NT2/D1 (cell line): ENCODE data around the gene LOX.

ENCODE experiments used
- SUZ12 ChIP-seq: IDR thresholded peaks from 2 replicates; pipeline ENCODE4 v1.6.1; 2011; ENCODE audit not compliant: insufficient read length, insufficient read depth; ENCODE audit errors: extremely low read depth
- YY1 ChIP-seq: IDR thresholded peaks from 2 replicates; pipeline ENCODE4 v1.6.1; 2011; ENCODE audit not compliant: insufficient read length, insufficient read depth

- TF ChIP-seq SUZ12 (no peak), YY1 (no peak)
Measured at GRCh38 chr5:122040636-122041302, 37.3 kb downstream of the LOX start.
